ENCODE data around the gene HRAS.

The HRAS gene

DNA sequence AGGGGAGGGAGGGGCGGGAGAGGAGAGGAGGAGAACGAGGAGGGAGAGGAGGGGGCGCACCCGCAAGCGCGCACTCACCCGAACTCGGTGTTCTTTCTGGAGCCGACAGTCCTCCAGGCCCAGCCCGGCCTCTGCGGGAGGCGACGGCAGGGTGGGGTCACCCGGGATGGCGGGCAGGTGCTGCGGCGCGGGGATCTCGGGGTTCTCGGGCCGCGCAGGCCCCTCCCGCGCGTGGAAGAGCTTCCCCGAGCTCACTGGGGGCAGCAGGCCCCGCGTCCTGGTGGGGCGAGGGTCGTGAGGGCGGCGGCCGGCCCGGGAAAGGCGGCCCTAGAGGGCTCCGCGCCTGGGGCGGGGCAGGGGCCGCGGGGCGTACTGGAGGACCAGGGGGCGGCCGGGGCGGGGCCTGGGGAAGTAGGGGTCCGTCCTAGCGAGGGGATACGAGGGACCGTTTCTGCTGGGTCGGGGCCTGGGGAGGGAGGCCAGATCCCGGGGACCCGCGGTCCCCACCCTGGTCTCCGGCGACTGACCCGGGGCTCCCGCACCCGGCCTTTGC, 19.9 kb upstream of the HRAS start:
- Histone ChIP-seq H3K4me1 (ENCODE audit: control insufficient read depth, low read length) (peaks cover 20% of the 10 kb centered on the region), H3K27me3 (ENCODE audit: control insufficient read depth, low read length) (peaks cover 32% of the 10 kb centered on the region), H3K27ac (ENCODE audit: low read depth, low read length) (no peak overlapping the region), H3K9me3 (ENCODE audit: control insufficient read depth, insufficient read depth, low read length) (no peaks in the 10 kb centered on the region), H3K79me2 (ENCODE audit: control insufficient read depth, low read length) (no peaks in the 10 kb centered on the region), H3K4me3 (ENCODE audit: low read length) (peak overlapping the region; percentile 68), H3K9me2 (replicated peaks; ENCODE audit: control insufficient read depth, low read length) (no peaks in the 10 kb centered on the region), H3K36me3 (ENCODE audit: control insufficient read depth, low read length) (no peaks in the 10 kb centered on the region), H4K20me1 (ENCODE audit: control insufficient read depth, insufficient read depth, low read depth, low read length) (no peaks in the 10 kb centered on the region), H3K4me2 (ENCODE audit: low read length) (peak overlapping the region; percentile 80), H3F3A (ENCODE audit: control insufficient read depth, insufficient read depth) (no peaks in the 10 kb centered on the region)
- no peak for TF ChIP-seq EZH2phosphoT487 (IDR thresholded peaks at IDR 0.05; ENCODE audit: borderline replicate concordance, low read length)
- TF ChIP-seq, protein P1, sequence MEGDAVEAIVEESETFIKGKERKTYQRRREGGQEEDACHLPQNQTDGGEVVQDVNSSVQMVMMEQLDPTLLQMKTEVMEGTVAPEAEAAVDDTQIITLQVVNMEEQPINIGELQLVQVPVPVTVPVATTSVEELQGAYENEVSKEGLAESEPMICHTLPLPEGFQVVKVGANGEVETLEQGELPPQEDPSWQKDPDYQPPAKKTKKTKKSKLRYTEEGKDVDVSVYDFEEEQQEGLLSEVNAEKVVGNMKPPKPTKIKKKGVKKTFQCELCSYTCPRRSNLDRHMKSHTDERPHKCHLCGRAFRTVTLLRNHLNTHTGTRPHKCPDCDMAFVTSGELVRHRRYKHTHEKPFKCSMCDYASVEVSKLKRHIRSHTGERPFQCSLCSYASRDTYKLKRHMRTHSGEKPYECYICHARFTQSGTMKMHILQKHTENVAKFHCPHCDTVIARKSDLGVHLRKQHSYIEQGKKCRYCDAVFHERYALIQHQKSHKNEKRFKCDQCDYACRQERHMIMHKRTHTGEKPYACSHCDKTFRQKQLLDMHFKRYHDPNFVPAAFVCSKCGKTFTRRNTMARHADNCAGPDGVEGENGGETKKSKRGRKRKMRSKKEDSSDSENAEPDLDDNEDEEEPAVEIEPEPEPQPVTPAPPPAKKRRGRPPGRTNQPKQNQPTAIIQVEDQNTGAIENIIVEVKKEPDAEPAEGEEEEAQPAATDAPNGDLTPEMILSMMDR (IDR thresholded peaks at IDR 0.05; ENCODE audit: low read depth, low read length, poor library complexity, severe bottlenecking) = no peak

DNA sequence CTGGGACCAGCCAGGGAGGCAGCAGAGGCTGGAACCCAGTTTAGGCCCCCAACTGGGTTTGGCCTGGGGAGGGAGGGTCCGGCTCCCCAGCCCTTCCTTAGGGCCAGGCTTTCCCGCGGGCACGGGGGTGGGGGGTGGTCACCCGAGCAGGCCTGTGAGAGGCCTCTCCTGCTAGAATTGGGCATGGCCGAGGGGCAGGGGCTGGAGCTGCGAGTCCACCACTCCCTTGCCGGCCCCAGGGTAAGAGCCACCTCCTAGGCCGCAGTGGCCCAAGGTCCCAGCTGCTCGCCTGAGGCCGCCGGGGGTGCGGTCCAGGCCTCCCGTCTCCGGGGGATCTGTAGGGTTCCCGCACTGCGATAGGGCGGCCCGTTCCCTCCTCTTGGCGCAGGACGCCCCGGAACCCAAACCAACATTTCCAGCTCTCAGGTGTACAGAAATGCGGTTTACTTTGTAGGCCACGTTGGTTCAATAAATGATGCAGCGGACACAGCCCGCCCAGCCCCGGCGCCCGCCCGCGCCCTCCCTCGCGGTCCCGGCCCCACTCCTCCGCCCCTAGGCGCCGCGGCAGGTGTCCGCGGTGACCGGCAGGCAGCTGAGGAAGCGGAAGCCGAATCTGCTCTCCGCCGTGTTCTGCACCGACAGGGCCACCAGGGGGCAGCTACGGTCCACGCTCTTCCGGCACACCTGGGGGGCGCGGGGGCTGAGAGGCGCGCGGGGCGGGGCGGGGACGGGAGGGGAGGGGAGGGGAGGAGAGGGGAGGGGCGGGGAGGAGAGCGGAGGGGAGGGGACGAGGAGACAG, 19.3 kb upstream of the HRAS start:
- H3K36me3 ChIP-seq (ENCODE audit: control insufficient read depth, low read length) = no peaks in the 10 kb centered on the region
- H3K4me2 ChIP-seq (ENCODE audit: low read length) = peak overlapping the region; percentile 80
- no peaks in the 10 kb centered on the region for H3K9me3 ChIP-seq (ENCODE audit: control insufficient read depth, insufficient read depth, low read length)
- H3F3A ChIP-seq (ENCODE audit: control insufficient read depth, insufficient read depth) = no peaks in the 10 kb centered on the region
- no peak overlapping the region for H3K27ac ChIP-seq (ENCODE audit: low read depth, low read length)
- no peaks in the 10 kb centered on the region for H3K9me2 ChIP-seq (replicated peaks; ENCODE audit: control insufficient read depth, low read length)
- no peaks in the 10 kb centered on the region for H4K20me1 ChIP-seq (ENCODE audit: control insufficient read depth, insufficient read depth, low read depth, low read length)
- H3K4me1 ChIP-seq (ENCODE audit: control insufficient read depth, low read length) = peaks cover 14% of the 10 kb centered on the region
- no peaks in the 10 kb centered on the region for H3K79me2 ChIP-seq (ENCODE audit: control insufficient read depth, low read length)
- H3K4me3 ChIP-seq (ENCODE audit: low read length) = peak overlapping the region; percentile 41
- peaks cover 32% of the 10 kb centered on the region for H3K27me3 ChIP-seq (ENCODE audit: control insufficient read depth, low read length)
- TF ChIP-seq, protein P1 (IDR thresholded peaks at IDR 0.05; ENCODE audit: low read depth, low read length, poor library complexity, severe bottlenecking) = peak; percentile 59
- TF ChIP-seq EZH2phosphoT487 (IDR thresholded peaks at IDR 0.05; ENCODE audit: borderline replicate concordance, low read length) = no peak

GRCh38 chr11:553988-554340, 18.6 kb upstream of the HRAS start:
- Histone ChIP-seq H3K36me3 (ENCODE audit: control insufficient read depth, low read length) (no peaks in the 10 kb centered on the region), H3K27me3 (ENCODE audit: control insufficient read depth, low read length) (peaks cover 32% of the 10 kb centered on the region), H3K79me2 (ENCODE audit: control insufficient read depth, low read length) (no peaks in the 10 kb centered on the region), H4K20me1 (ENCODE audit: control insufficient read depth, insufficient read depth, low read depth, low read length) (no peaks in the 10 kb centered on the region), H3K27ac (ENCODE audit: low read depth, low read length) (no peak overlapping the region), H3K9me3 (ENCODE audit: control insufficient read depth, insufficient read depth, low read length) (no peaks in the 10 kb centered on the region), H3K4me3 (ENCODE audit: low read length) (no peak overlapping the region), H3F3A (ENCODE audit: control insufficient read depth, insufficient read depth) (no peaks in the 10 kb centered on the region), H3K9me2 (replicated peaks; ENCODE audit: control insufficient read depth, low read length) (no peaks in the 10 kb centered on the region), H3K4me2 (ENCODE audit: low read length) (no peak overlapping the region), H3K4me1 (ENCODE audit: control insufficient read depth, low read length) (peaks cover 21% of the 10 kb centered on the region)
- TF ChIP-seq EZH2phosphoT487 (IDR thresholded peaks at IDR 0.05; ENCODE audit: borderline replicate concordance, low read length) = no peak
- TF ChIP-seq, protein P1 (IDR thresholded peaks at IDR 0.05; ENCODE audit: low read depth, low read length, poor library complexity, severe bottlenecking) = no peak

All from DOHH2 (cell line).